ENCODE measurements around the gene ALKBH6.

- no peak for TF ChIP-seq YBX1 (IDR thresholded peaks at IDR 0.05)
- TF ChIP-seq SP1 (IDR thresholded peaks at IDR 0.05; ENCODE audit: low read depth, low read length), result no peak
- TF ChIP-seq ZNF24 (IDR thresholded peaks at IDR 0.05), result no peak
- no peak for TF ChIP-seq CTCF (IDR thresholded peaks at IDR 0.05 in 2 of 3, conservative IDR thresholded peaks at IDR 0.05 in 1 of 3; ENCODE audit: control insufficient read depth in 2 of 3, extremely low read depth in 1 of 3, insufficient read depth in 1 of 3, low read depth in 3 of 3, low read length in 3 of 3)
- no peak for TF ChIP-seq RAD21 (IDR thresholded peaks at IDR 0.05; ENCODE audit: insufficient read depth, low read depth, low read length)
- TF ChIP-seq ZNF384 (IDR thresholded peaks at IDR 0.05; ENCODE audit: borderline replicate concordance, low read depth, low read length), result no peak
- no peak for TF ChIP-seq POLR2AphosphoS5 (IDR thresholded peaks at IDR 0.05; ENCODE audit: low read length)
- no peak for TF ChIP-seq USF2 (IDR thresholded peaks at IDR 0.05; ENCODE audit: borderline replicate concordance, low read depth, low read length)
Measured at GRCh38 chr19:36041831-36042230, 27.8 kb upstream of the ALKBH6 start.
